Stimulated activated CD4-positive, alpha-beta T cell treated with anti-CD3 and anti-CD28 coated beads, Interleukin-1b, Interleukin-23, amount 100 ng/mL, for 24 hours (primary cell): Measurements from ENCODE around the gene VWA5B1.

ENCODE experiments used
- DNase-seq, 4 experiments: peaks; one replicate each; pipeline ENCODE4 v3.0.0-alpha.2; 2020; ENCODE audit warnings: low read depth in 4 of 4, low spot score in 1 of 4

VWA5B1 gene

DNA sequence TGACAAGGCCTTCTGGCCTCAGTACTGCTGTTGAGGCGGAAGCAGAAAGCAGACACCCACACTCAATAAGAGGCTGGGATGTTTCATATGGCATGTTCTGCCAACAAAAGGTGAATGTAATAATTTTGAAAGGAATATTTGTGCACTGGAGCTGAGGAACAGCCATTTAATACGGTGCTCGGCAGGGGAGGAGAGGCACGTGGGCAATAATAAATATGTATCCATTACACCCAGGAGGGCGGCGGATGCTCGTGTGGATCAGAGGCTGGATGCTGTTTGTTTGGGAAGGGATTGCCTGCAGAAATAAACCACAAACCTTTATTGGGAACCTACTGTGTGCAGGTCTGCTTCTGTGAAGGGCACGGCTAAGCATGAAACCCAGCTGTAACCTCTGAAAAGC is 92.0 kb downstream of the VWA5B1 start:
- no peak for DNase-seq

DNA sequence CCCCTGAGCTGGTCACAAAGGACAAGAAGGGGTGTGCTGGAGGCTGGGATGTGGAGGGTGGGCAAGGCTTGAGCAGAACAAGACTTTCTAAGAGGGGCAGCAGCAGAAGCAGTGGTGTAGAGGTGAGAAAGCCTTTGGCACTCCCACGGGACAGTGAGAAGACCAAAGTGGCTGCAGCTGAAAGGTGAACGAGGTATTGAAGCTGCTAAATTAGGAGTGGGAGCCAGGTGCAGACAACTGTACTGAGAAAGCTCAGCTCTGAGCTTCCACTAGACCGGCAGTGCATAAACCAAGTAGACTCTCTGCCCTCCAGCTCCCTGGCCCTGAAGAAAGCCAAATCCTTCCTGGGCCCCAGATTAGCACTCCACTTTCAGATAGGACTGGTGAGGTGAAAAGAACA is 93.0 kb downstream of the VWA5B1 start:
- no peak for DNase-seq

DNA sequence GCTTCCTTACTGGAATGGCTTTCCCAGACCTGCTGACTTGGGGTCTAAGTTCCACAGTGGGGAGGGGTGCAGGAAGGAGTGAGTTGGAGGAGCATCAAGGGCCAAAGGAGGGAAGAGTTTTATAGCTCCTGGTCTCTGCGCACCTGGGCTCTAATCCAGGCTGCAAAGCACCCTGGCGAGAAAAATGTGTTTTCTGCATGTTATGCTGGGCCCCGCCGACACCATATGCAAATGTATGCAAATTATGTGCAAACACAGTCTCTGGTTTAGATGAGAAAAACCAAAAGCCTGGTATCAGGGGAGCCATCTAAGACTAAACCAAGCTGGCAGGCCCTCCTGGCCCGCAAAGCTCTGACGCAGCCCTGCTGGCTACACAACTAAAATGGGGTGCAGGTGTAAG is 95.0 kb downstream of the VWA5B1 start:
- DNase-seq = no peak

- no peak for DNase-seq
These were observed 95.8 kb downstream of the VWA5B1 start for GRCh38 chr1:20386323-20387081.

- DNase-seq = no peak
These were observed 98.9 kb downstream of the VWA5B1 start for GRCh38 chr1:20389571-20389970.

- no peak for DNase-seq
These were observed 100.1 kb downstream of the VWA5B1 start for GRCh38 chr1:20390589-20391331.

GRCh38 chr1:20395255-20395654 is 104.6 kb downstream of the VWA5B1 start:
- DNase-seq = no peak

DNA sequence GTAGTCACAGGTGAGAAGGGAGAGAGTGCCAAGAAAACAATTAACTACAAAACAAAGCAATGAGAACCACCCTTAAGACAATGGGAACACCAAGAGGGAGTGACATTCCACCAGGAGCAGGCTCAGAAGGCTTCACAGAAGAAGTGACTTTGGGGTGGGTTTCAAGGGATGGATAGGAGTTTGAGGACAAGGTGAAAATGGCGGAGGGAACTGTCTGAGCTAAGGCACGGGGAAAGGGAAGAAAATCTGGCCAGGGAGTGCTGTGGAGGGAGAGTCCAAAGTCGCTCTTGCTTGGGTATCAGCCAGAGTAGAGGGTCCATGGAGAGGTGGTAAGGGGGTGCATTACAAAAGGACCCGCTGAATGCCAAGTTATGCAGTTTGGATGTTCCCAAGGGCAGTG is 108.1 kb downstream of the VWA5B1 start:
- DNase-seq = no peak

DNA sequence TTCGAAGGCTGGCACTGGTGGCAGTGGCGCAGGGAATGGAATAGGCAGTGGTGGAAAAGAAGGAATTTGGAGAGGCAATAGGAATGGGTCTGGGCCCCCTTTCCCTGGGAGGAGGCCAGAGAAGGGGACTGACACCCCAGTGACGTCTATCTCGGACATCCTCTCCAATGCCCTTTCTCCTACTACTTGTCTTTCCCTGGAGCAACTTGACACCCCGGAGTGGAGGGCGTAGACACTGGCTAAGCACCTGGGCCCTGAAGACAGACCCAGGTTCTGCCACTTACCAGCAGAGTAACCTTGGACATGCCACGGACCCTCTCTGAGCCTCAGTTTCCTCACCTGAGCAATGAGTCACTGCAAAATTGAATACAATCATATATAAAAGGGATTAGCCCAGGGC is 108.5 kb downstream of the VWA5B1 start:
- DNase-seq = no peak

GRCh38 chr1:20399606-20400180 is 109.0 kb downstream of the VWA5B1 start:
- no peak for DNase-seq

- DNase-seq = no peak
These were observed 109.9 kb downstream of the VWA5B1 start for GRCh38 chr1:20400341-20401177.

- no peak for DNase-seq
These were observed 110.8 kb downstream of the VWA5B1 start for GRCh38 chr1:20401405-20402010.

- DNase-seq = no peak
These were observed 112.1 kb downstream of the VWA5B1 start for GRCh38 chr1:20402585-20403422.

DNA sequence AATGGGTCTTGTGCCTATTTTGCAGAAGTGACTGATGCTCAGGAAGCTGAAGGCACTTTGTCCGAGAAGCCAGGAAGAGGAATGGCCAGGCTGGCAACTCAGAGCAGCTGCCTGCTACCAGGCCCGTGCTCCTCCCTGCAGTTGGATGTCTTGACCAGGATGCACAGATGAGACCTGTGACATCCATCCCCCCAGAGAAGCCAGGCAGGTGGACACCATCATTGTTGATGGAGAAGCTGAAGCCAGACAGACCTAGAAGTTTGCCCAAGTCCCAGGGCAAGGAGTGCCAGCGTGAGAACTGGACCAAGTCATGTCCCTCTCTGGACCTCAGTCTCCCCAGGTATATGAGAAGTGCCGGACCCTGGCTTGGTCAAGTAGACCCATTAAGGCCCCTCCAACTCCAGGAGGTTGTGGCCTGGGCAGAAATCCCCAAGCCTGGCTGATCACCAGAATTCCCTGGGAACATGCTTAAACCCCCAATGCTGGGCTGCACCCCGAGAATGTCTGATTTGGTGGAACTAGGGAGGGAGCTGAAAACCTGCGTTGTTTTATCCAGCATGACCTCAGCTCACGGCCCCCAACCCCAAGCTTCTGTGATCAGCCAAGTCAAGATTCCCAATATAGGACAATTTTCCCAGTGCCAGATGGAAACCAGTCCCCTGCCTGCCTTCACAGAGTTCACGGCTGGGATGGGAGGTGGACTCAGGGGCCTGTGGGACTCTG is 112.9 kb downstream of the VWA5B1 start:
- no peak for DNase-seq

GRCh38 chr1:20404466-20404865 is 113.8 kb downstream of the VWA5B1 start:
- no peak for DNase-seq
